Measurements from ENCODE around the gene CRB3. TPM values are rescaled to one million over a fixed set of nuclear protein-coding genes. Genes with fewer than 3 reads are reported as not detected.
A peak's percentile ranks its signal among the peaks of the same experiment; 100 is the strongest.

The CRB3 gene
- total and polyA plus RNA-seq, 2 experiments from 2014 or later = 11.8 to 44.4 TPM

DNA sequence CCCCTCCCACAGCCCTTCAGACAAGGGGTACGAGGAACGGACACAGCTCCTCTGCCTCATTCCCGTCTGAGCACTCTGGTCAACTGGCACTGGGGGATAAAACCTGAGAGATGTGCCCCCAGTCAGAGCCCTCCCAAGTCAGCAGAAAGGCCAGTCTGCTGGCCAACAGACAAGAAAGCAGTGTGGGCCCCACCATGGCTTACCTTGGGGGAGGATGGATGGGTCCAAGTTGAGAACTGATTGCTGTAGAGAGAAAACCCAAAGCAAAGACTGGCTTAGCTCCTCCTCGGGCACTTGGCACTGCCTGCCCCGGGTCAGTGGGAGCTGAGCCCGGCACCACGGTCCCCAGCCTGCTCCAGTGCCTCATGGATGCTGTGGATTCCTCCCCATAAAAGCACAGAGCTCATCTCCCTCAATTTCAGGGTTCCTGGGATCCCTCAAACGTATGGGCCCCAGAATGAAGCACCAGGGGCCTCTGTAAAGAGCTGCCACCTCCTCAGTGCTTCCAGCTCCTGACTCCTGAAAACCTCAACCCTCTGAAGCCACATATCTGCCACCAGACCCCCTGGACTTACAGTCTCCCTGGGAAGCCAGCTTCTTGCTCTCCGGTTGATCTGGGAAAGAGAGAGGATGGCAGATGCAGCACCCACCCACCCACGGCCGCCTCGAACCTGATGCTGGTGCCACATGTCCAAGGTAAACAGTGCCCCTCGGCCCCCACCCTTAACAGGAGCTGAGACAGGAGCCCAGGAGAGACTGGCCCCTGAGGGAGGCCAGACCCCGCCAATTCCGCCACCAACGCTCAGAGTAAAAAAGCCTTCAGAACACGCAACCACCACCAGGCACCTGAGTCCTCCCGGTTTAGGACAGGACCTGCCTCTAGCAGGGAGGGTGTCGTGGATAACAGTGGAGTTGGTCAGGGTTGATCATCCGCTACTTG, 42.7 kb upstream of the CRB3 start:
- H3K27ac ChIP-seq (ENCODE audit: low read depth) = peak overlapping the region; percentile 19; the same call in 1 of the 2 replicates
- H3K4me2 ChIP-seq = no peak overlapping the region

More for the DNA sequence above, 42.7 kb upstream of the CRB3 start:
- Histone ChIP-seq H3F3A (replicated peaks; ENCODE audit: low read depth) (0 out of 2 replicates have a peak, but pooled peaks cover 9% of the 10 kb centered on the region), H3K79me2 (replicated peaks; ENCODE audit: insufficient read depth) (peaks cover 60% of the 10 kb centered on the region), H3K9me2 (ENCODE audit: insufficient read depth) (peaks cover 7% of the 10 kb centered on the region; the same call in 1 of the 2 replicates), H3K4me1 (ENCODE audit: insufficient read depth) (peaks cover 8% of the 10 kb centered on the region; the same call in 1 of the 2 replicates), H2AFZ (no peak overlapping the region), H3K36me3 (ENCODE audit: insufficient read depth) (peaks cover 43% of the 10 kb centered on the region), H4K20me1 (replicated peaks; ENCODE audit: insufficient read depth) (peaks cover 42% of the 10 kb centered on the region), H3K27me3 (ENCODE audit: insufficient read depth) (no peaks in the 10 kb centered on the region), H3K4me3 (no peak overlapping the region)
- Mint-ChIP-seq H3K4me3 (no peak overlapping the region; the same call in 2 of the 3 replicates), H3K9me3 (peaks cover 9% of the 10 kb centered on the region), H3K4me1 (peaks cover 13% of the 10 kb centered on the region), H3K36me3 (ENCODE audit: low read depth) (peaks cover 83% of the 10 kb centered on the region), H3K27me3 (ENCODE audit: insufficient read depth, low read depth, poor library complexity) (peaks cover 19% of the 10 kb centered on the region), H3K27ac (no peak overlapping the region)
- ATAC-seq (no peak), DNase-seq (ENCODE audit: low spot score) (no peak)
- TF ChIP-seq, protein P1, sequence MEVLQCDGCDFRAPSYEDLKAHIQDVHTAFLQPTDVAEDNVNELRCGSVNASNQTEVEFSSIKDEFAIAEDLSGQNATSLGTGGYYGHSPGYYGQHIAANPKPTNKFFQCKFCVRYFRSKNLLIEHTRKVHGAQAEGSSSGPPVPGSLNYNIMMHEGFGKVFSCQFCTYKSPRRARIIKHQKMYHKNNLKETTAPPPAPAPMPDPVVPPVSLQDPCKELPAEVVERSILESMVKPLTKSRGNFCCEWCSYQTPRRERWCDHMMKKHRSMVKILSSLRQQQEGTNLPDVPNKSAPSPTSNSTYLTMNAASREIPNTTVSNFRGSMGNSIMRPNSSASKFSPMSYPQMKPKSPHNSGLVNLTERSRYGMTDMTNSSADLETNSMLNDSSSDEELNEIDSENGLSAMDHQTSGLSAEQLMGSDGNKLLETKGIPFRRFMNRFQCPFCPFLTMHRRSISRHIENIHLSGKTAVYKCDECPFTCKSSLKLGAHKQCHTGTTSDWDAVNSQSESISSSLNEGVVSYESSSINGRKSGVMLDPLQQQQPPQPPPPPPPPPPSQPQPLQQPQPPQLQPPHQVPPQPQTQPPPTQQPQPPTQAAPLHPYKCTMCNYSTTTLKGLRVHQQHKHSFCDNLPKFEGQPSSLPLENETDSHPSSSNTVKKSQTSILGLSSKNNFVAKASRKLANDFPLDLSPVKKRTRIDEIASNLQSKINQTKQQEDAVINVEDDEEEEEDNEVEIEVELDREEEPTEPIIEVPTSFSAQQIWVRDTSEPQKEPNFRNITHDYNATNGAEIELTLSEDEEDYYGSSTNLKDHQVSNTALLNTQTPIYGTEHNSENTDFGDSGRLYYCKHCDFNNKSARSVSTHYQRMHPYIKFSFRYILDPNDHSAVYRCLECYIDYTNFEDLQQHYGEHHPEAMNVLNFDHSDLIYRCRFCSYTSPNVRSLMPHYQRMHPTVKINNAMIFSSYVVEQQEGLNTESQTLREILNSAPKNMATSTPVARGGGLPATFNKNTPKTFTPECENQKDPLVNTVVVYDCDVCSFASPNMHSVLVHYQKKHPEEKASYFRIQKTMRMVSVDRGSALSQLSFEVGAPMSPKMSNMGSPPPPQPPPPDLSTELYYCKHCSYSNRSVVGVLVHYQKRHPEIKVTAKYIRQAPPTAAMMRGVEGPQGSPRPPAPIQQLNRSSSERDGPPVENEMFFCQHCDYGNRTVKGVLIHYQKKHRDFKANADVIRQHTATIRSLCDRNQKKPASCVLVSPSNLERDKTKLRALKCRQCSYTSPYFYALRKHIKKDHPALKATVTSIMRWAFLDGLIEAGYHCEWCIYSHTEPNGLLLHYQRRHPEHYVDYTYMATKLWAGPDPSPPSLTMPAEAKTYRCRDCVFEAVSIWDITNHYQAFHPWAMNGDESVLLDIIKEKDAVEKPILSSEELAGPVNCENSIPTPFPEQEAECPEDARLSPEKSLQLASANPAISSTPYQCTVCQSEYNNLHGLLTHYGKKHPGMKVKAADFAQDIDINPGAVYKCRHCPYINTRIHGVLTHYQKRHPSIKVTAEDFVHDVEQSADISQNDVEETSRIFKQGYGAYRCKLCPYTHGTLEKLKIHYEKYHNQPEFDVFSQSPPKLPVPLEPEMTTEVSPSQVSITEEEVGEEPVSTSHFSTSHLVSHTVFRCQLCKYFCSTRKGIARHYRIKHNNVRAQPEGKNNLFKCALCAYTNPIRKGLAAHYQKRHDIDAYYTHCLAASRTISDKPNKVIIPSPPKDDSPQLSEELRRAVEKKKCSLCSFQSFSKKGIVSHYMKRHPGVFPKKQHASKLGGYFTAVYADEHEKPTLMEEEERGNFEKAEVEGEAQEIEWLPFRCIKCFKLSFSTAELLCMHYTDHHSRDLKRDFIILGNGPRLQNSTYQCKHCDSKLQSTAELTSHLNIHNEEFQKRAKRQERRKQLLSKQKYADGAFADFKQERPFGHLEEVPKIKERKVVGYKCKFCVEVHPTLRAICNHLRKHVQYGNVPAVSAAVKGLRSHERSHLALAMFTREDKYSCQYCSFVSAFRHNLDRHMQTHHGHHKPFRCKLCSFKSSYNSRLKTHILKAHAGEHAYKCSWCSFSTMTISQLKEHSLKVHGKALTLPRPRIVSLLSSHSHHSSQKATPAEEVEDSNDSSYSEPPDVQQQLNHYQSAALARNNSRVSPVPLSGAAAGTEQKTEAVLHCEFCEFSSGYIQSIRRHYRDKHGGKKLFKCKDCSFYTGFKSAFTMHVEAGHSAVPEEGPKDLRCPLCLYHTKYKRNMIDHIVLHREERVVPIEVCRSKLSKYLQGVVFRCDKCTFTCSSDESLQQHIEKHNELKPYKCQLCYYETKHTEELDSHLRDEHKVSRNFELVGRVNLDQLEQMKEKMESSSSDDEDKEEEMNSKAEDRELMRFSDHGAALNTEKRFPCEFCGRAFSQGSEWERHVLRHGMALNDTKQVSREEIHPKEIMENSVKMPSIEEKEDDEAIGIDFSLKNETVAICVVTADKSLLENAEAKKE (CRISPR knock-in tag; IDR thresholded peaks at IDR 0.05) = no peak
- TF ChIP-seq, protein P2, sequence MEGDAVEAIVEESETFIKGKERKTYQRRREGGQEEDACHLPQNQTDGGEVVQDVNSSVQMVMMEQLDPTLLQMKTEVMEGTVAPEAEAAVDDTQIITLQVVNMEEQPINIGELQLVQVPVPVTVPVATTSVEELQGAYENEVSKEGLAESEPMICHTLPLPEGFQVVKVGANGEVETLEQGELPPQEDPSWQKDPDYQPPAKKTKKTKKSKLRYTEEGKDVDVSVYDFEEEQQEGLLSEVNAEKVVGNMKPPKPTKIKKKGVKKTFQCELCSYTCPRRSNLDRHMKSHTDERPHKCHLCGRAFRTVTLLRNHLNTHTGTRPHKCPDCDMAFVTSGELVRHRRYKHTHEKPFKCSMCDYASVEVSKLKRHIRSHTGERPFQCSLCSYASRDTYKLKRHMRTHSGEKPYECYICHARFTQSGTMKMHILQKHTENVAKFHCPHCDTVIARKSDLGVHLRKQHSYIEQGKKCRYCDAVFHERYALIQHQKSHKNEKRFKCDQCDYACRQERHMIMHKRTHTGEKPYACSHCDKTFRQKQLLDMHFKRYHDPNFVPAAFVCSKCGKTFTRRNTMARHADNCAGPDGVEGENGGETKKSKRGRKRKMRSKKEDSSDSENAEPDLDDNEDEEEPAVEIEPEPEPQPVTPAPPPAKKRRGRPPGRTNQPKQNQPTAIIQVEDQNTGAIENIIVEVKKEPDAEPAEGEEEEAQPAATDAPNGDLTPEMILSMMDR (conservative IDR thresholded peaks at IDR 0.05; ENCODE audit: low read depth in 2 of 2) = no peak
- TF ChIP-seq EZH2phosphoT487 (IDR thresholded peaks at IDR 0.05; ENCODE audit: unreplicated experiment) = no peak

Measured in GM23338 (cell line).